ENCODE measurements around the gene CROCC2.

CROCC2 gene

GRCh38 chr2:240906141-240906910 is at the start of gene CROCC2:
TSS of gene CROCC2 (plus strand) at chr2:240906336. CDS start at chr2:240906514, 178 bp downstream.
- no peak for DNase-seq (ENCODE audit: low read depth in 3 of 3)

DNA sequence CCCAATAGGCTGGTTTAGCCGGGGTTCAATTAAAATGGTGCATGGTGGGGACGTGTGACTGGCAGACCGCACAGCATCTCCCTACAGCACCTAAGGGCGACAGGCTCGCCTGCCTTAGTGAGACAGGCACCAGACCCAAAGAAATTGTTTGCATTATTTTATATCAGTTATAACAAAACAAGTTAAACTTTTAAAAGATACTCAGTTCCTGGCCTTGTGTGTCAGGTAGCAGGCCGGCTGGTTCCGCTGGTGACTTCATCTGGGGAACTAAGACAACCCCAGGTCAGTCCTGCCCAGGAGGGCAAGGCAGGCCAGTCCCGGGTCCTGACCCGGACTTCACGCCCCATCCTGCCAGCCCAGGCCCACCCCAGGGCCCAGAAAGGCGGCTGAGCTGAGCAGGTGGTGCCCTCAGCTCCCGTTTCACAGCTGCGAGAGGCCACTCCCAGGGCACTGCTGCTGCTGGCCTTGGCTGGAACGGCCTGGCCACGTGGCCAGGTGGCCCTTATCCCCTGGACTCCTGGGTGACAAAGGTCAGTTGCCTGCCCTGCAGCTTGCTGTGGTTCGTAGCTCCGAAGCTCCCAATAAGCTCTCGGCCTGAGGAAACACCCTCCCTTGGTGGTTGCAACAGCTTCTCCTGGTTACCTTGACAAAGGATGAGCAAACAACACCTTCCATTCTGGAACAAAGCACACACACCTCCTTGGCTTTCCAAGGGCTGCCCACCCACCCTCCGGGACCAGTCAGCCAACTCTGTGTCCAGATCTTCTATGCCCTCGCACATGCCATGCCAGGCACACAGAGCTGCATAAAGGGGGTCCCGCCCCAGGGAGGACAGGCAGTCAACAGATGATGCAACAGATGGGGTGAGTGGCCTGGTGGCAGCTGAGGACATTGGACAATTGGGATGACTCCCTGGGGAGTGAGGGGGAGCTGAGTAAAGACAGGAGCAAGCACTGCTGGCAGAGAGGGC is 48.8 kb upstream of the CROCC2 start:
- DNase-seq (ENCODE audit: low read depth in 3 of 3) = no peak

DNA sequence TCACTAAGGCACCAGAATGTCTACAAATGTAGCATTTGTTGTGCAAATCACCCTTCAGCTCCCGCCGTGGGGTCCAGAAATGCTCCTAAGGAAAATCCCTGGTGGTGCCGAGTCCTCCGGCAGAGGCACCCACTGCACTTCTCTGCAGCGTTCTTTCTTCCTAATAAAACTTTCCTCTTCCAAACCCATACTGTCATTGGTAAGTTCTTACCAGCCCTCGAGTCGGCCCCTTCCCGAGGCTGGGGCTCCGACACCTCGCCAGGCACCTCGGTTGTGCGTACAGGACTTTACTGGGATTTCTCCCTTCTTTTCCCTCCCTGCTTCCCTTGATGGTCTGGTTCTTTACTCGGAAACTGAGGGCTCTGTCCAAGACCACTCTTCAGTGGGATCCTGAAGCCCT is 47.8 kb upstream of the CROCC2 start:
- DNase-seq (ENCODE audit: low read depth in 3 of 3) = no peak

GRCh38 chr2:240858871-240859270 is 47.3 kb upstream of the CROCC2 start:
- no peak for DNase-seq (ENCODE audit: low read depth in 3 of 3)

DNA sequence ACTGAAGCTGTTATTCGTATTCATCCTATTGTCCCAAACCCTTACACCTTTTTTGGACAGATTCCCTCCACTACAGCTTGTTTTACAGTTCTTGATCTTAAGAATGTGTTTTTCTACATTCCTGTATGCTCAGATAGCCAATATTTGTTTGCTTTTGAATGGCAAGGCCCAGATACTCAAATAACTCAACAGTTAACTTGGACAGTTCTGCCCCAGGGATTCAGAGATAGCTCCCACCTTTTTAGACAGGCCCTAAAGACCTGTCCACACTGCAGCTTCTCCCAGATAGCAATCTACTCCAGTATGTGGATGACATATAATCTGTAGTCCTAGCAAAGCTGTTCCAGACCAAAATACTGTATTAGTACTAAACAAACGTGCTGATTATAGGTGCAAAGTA is 44.6 kb upstream of the CROCC2 start:
- no peak for DNase-seq (ENCODE audit: low read depth in 3 of 3)

- DNase-seq (ENCODE audit: low read depth in 3 of 3) = no peak
Measured at GRCh38 chr2:240864475-240864874, 41.7 kb upstream of the CROCC2 start.

DNA sequence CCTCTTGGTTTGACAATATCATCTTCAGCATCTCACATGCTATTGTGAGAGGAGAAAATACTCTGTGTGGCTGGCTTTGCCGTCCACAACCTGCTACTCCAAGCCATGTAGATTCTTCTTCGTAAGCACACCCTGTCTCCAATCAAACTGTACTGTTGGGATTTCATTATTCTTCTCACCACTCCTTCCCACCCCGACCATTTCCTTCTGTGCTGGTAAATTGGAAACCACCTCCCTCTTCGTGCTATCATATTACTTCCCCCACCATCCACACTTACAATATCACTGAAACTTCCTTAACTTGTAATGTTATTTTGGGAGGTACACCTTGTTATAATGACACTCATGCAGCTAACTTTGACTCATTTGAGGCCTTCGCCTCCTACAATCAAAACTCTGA is 40.7 kb upstream of the CROCC2 start:
- no peak for DNase-seq (ENCODE audit: low read depth in 3 of 3)

- no peak for DNase-seq (ENCODE audit: low read depth in 3 of 3)
Measured at GRCh38 chr2:240868286-240869108, 37.6 kb upstream of the CROCC2 start, which contains the start of gene AGXT. TSS of gene AGXT (plus strand) at chr2:240868824. CDS start at chr2:240868866, 42 bp downstream.

GRCh38 chr2:240869109-240869955 is 36.8 kb upstream of the CROCC2 start:
- DNase-seq (ENCODE audit: low read depth in 3 of 3) = no peak

DNA sequence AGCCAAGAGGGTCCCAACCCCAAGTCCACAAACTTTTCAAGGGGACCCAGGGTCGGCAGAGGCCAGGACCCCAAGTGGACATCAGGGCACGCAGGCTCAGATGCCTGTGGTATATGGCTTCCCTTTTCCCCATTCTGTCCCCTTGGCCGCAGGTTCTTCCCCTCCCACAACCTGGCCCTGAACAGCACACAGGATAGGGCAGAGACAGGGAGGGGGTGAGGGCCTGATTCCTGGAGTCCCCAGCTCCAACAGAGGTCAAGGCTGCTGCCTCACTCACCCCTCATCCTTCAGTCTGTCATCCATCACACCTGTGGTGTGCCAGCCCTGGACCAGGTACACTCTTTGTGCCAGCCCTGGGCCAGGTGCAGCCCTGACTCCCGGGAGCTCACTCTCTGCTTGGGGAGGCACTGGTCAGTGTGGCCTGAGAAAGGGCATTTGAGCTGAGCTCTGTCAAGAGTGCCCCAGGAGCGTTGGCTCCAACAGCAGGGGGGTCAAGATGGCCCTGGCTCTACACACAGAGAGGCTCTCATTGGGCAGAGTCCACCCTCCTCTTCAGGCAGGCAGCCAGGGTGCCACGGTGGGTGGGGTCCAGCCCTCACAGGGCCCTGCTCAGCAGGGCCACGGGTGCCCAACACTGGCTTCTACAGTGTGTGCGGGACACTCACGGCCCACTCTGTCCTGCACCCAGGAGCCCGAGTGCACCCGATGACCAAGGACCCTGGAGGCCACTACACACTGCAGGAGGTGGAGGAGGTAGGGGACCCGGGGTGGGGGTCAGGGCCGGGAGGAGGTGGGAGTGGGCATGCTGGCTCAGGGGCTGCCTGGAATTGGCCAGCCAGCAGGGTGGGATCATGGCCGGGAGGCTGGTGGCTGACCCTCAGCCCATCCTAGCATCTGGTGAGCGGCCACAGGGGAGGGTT is 35.9 kb upstream of the CROCC2 start:
- no peak for DNase-seq (ENCODE audit: low read depth in 3 of 3)

DNA sequence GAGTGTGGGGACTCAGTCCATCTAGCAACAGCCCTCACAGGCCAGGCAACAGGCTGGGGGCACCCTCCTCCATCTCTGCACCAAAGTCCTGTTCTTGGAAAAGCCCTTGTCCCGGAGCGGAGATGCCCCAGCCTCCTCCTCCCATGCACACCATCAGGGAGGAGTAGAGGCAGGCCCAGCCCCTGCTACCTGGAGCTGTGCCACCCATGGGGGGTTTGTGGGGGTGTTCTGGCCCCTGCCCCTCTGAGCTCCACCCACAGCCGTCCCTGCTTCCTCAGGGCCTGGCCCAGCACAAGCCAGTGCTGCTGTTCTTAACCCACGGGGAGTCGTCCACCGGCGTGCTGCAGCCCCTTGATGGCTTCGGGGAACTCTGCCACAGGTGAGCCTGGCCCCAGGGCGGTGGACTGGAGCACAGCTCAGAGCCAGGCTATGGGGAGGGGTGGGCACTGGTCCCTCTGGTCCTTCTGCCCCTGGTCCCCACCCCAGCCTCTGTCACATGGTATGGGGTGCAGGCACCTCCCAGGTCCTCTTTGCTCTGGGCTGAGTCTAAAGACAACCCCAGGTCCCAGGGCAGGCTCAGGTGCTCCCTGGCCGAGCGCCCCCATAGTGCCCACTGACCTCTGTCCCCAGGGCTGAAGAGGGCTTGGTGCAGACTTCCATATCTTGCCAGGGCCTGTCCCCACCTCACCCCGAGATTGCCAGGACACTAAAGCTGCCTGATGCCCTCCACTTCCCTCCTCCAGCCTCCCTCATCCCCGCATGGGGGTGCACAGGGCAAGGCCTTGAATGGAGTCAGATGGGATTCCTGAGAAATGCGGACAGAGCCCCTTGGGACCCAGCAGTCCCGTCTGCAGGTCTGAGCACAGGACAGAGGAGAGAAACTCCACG is 34.8 kb upstream of the CROCC2 start:
- no peak for DNase-seq (ENCODE audit: low read depth in 3 of 3)

GRCh38 chr2:240872317-240873097 is 33.6 kb upstream of the CROCC2 start:
- no peak for DNase-seq (ENCODE audit: low read depth in 3 of 3)

- no peak for DNase-seq (ENCODE audit: low read depth in 3 of 3)
Measured at GRCh38 chr2:240873098-240873788, 32.9 kb upstream of the CROCC2 start.

- no peak for DNase-seq (ENCODE audit: low read depth in 3 of 3)
Measured at GRCh38 chr2:240873805-240874714, 32.1 kb upstream of the CROCC2 start.

DNA sequence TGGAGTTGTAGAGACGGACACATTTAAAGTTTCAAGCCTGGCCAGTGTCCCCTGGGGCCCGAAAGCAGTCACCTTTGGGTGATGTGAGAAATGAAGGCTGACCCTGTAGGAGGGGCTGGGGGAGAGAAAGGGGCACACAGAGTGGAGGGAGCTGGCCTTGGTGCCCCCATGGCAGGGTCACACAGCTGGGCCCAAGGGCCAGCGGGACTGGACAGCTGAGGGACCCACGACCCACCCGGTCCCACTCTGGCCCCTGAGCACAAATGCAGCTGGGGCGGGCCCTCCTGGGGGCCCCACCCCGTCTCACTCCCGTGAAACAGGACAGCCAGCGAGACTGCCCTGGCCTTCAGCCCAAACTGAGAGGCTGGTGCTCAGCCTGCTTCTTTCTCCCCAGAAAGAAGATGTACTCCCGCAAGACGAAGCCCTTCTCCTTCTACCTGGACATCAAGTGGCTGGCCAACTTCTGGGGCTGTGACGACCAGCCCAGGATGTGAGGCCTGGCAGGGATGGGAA is 31.4 kb upstream of the CROCC2 start:
- DNase-seq (ENCODE audit: low read depth in 3 of 3) = no peak

All from stimulated activated CD4-positive, alpha-beta T cell treated with anti-CD3 and anti-CD28 coated beads, TNF-alpha, amount 100 ng/mL, for 48 hours (primary cell).